H1 (cell line): Measurements from ENCODE around the gene TMEM125. TPM values are rescaled to one million over a fixed set of nuclear protein-coding genes. Genes with fewer than 3 reads are reported as not detected.

ENCODE experiments used
- CREB1 ChIP-seq: IDR thresholded peaks from 2 replicates; pipeline ENCODE4 v1.6.1; 2012; ENCODE audit warnings: inconsistent platforms
- PHF8 ChIP-seq: fragments of 200-600 bp; sonication (generic); conservative IDR thresholded peaks from 2 replicates; pipeline ENCODE4 v1.7.1; 2012; ENCODE audit warnings: low read depth, mild to moderate bottlenecking, inconsistent platforms, low read length, moderate library complexity
- SIRT6 ChIP-seq: IDR thresholded peaks from one replicate; pipeline ENCODE4 v1.7.1; 2012; ENCODE audit warnings: low read length, inconsistent platforms
- polyA plus RNA-seq, 7 experiments: library from polyadenylated mRNA; depleted of rRNA in 3 of 7; stranded (reverse) in 5 of 7; unstranded in 2 of 7; fragments of >200 nt in 5 of 7; fragments of 200-250 nt in 2 of 7; gene quantifications; 1 replicate in 5 of 7; 2 replicates in 1 of 7; 4 replicates in 1 of 7; pipeline versions ENCODE4 v1.2.1 to v1.2.3, GENCODE V29; 2011 to 2013; ENCODE audit warnings: missing spikeins in 2 of 7, mixed read lengths in 2 of 7
- total RNA-seq: library from RNA; stranded (reverse); fragmentation: NEBNext Ultra II Directional; extraction: Animal tissue kit (Norgen Biotek cat#: 25700); gene quantifications from 2 replicates; pipeline ENCODE4 v1.2.1, GENCODE V29; 2021
- TF ChIP-seq, protein P1 (sequence below): fragments of 300-600 bp; sonication (generic); IDR thresholded peaks from 2 replicates; pipeline ENCODE4 v1.7.1; 2012; ENCODE audit warnings: low read length, moderate library complexity, mild to moderate bottlenecking, inconsistent platforms; ENCODE audit not compliant: insufficient replicate concordance

TMEM125 gene
- total and polyA plus RNA-seq, 2 of the 8 experiments (the other 6 are each of a cell fraction or from before 2014, with no cell fraction given), result 26.5 to 46.7 TPM

GRCh38 chr1:43280692-43281091, 10.9 kb downstream of the TMEM125 start (continued):
- TF ChIP-seq, protein P1, sequence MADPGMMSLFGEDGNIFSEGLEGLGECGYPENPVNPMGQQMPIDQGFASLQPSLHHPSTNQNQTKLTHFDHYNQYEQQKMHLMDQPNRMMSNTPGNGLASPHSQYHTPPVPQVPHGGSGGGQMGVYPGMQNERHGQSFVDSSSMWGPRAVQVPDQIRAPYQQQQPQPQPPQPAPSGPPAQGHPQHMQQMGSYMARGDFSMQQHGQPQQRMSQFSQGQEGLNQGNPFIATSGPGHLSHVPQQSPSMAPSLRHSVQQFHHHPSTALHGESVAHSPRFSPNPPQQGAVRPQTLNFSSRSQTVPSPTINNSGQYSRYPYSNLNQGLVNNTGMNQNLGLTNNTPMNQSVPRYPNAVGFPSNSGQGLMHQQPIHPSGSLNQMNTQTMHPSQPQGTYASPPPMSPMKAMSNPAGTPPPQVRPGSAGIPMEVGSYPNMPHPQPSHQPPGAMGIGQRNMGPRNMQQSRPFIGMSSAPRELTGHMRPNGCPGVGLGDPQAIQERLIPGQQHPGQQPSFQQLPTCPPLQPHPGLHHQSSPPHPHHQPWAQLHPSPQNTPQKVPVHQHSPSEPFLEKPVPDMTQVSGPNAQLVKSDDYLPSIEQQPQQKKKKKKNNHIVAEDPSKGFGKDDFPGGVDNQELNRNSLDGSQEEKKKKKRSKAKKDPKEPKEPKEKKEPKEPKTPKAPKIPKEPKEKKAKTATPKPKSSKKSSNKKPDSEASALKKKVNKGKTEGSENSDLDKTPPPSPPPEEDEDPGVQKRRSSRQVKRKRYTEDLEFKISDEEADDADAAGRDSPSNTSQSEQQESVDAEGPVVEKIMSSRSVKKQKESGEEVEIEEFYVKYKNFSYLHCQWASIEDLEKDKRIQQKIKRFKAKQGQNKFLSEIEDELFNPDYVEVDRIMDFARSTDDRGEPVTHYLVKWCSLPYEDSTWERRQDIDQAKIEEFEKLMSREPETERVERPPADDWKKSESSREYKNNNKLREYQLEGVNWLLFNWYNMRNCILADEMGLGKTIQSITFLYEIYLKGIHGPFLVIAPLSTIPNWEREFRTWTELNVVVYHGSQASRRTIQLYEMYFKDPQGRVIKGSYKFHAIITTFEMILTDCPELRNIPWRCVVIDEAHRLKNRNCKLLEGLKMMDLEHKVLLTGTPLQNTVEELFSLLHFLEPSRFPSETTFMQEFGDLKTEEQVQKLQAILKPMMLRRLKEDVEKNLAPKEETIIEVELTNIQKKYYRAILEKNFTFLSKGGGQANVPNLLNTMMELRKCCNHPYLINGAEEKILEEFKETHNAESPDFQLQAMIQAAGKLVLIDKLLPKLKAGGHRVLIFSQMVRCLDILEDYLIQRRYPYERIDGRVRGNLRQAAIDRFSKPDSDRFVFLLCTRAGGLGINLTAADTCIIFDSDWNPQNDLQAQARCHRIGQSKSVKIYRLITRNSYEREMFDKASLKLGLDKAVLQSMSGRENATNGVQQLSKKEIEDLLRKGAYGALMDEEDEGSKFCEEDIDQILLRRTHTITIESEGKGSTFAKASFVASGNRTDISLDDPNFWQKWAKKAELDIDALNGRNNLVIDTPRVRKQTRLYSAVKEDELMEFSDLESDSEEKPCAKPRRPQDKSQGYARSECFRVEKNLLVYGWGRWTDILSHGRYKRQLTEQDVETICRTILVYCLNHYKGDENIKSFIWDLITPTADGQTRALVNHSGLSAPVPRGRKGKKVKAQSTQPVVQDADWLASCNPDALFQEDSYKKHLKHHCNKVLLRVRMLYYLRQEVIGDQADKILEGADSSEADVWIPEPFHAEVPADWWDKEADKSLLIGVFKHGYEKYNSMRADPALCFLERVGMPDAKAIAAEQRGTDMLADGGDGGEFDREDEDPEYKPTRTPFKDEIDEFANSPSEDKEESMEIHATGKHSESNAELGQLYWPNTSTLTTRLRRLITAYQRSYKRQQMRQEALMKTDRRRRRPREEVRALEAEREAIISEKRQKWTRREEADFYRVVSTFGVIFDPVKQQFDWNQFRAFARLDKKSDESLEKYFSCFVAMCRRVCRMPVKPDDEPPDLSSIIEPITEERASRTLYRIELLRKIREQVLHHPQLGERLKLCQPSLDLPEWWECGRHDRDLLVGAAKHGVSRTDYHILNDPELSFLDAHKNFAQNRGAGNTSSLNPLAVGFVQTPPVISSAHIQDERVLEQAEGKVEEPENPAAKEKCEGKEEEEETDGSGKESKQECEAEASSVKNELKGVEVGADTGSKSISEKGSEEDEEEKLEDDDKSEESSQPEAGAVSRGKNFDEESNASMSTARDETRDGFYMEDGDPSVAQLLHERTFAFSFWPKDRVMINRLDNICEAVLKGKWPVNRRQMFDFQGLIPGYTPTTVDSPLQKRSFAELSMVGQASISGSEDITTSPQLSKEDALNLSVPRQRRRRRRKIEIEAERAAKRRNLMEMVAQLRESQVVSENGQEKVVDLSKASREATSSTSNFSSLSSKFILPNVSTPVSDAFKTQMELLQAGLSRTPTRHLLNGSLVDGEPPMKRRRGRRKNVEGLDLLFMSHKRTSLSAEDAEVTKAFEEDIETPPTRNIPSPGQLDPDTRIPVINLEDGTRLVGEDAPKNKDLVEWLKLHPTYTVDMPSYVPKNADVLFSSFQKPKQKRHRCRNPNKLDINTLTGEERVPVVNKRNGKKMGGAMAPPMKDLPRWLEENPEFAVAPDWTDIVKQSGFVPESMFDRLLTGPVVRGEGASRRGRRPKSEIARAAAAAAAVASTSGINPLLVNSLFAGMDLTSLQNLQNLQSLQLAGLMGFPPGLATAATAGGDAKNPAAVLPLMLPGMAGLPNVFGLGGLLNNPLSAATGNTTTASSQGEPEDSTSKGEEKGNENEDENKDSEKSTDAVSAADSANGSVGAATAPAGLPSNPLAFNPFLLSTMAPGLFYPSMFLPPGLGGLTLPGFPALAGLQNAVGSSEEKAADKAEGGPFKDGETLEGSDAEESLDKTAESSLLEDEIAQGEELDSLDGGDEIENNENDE, result no peak
- TF ChIP-seq SIRT6 (no peak), PHF8 (no peak), CREB1 (no peak)
